Measurements from ENCODE around the gene DIP2C. TPM values are rescaled to one million over a fixed set of nuclear protein-coding genes. Genes with fewer than 3 reads are reported as not detected.

DIP2C gene
- total RNA-seq, 1 donor from 2014 or later = 18.4 TPM

- no peaks in the 10 kb centered on the region for H3K36me3 ChIP-seq
- no peak for TF ChIP-seq POLR2A (IDR thresholded peaks at IDR 0.05)
- TF ChIP-seq POLR2AphosphoS5 (IDR thresholded peaks at IDR 0.05; ENCODE audit: insufficient read depth in 1 of 2, low read depth in 1 of 2) = peak in 1 of 2 donors; percentile 14
- no peak for DNase-seq (ENCODE audit: extremely low spot score in 2 of 2)
- no peaks in the 10 kb centered on the region for H3K9me3 ChIP-seq
- H3K4me3 ChIP-seq = no peak overlapping the region
- intact Hi-C loops (cut with DNase I) = no loop called here
- no peaks in the 10 kb centered on the region for H3K27me3 ChIP-seq
- H3K27ac ChIP-seq = no peak overlapping the region
- H3K4me1 ChIP-seq = peaks cover 12% of the 10 kb centered on the region
Measured at GRCh38 chr10:227014-227413, 462.5 kb downstream of the DIP2C start.

GRCh38 chr10:226018-226417, 463.4 kb downstream of the DIP2C start:
- TF ChIP-seq POLR2A (IDR thresholded peaks at IDR 0.05) (no peak), POLR2AphosphoS5 (IDR thresholded peaks at IDR 0.05; ENCODE audit: insufficient read depth in 1 of 2, low read depth in 1 of 2) (no peak)
- TF ChIP-seq, protein P1, sequence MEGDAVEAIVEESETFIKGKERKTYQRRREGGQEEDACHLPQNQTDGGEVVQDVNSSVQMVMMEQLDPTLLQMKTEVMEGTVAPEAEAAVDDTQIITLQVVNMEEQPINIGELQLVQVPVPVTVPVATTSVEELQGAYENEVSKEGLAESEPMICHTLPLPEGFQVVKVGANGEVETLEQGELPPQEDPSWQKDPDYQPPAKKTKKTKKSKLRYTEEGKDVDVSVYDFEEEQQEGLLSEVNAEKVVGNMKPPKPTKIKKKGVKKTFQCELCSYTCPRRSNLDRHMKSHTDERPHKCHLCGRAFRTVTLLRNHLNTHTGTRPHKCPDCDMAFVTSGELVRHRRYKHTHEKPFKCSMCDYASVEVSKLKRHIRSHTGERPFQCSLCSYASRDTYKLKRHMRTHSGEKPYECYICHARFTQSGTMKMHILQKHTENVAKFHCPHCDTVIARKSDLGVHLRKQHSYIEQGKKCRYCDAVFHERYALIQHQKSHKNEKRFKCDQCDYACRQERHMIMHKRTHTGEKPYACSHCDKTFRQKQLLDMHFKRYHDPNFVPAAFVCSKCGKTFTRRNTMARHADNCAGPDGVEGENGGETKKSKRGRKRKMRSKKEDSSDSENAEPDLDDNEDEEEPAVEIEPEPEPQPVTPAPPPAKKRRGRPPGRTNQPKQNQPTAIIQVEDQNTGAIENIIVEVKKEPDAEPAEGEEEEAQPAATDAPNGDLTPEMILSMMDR (IDR thresholded peaks at IDR 0.05) = no peak
- H3K4me3 ChIP-seq = no peak overlapping the region
- intact Hi-C loops (cut with DNase I) = no loop called here

DNA sequence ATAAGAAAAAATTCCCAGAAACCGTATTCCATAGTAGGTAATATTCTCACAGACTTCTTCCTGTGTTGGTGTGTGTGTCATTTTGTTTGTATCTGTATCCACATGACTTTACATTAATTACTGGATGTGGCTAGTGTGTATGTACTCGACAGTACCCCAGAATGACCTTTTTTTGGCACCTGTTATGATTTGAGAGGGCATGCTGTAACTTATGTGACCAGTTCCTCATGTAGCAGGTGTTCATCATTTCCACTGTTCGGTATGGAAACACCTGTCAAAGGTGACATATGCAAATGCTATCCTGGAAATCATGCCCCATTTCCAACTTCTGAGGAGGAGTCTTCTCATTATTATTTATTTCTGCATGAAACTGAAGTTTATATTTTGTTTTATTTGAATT, 464.9 kb downstream of the DIP2C start:
- no peaks in the 10 kb centered on the region for H3K9me3 ChIP-seq
- no peak overlapping the region for H3K4me3 ChIP-seq
- DNase-seq (ENCODE audit: extremely low spot score in 2 of 2) = no peak
- no peaks in the 10 kb centered on the region for H3K36me3 ChIP-seq
- H3K4me1 ChIP-seq = peaks cover 14% of the 10 kb centered on the region
- TF ChIP-seq POLR2AphosphoS5 (IDR thresholded peaks at IDR 0.05; ENCODE audit: insufficient read depth in 1 of 2, low read depth in 1 of 2) (no peak), POLR2A (IDR thresholded peaks at IDR 0.05) (no peak)
- TF ChIP-seq, protein P1 (IDR thresholded peaks at IDR 0.05) = no peak
- H3K27me3 ChIP-seq = no peaks in the 10 kb centered on the region
- no peak overlapping the region for H3K27ac ChIP-seq
- intact Hi-C loops (cut with DNase I) = no loop called here

More at GRCh38 chr10:226018-226417, 463.4 kb downstream of the DIP2C start:
- Histone ChIP-seq H3K27me3 (no peaks in the 10 kb centered on the region), H3K36me3 (no peaks in the 10 kb centered on the region), H3K9me3 (no peaks in the 10 kb centered on the region), H3K4me1 (peaks cover 12% of the 10 kb centered on the region), H3K27ac (no peak overlapping the region)
- DNase-seq (ENCODE audit: extremely low spot score in 2 of 2) = no peak

Small RNA genes lying within 50 kb of the gene (microRNA-seq; reads per million reads assigned to microRNA genes)
- 1.9 reads per million for gene MIR5699 (ENCODE audit: borderline number of aligned reads, borderline replicate concordance)

Small RNA genes lying within 50 kb of the gene (small RNA-seq; reads per million reads assigned to genes)
- not detected for gene MIR5699
- not detected for gene RN7SL754P
- 2.4 reads per million, percentile 67 among the genes with 10 or more reads in this experiment for gene RNA5SP298

Other genes with a start within 250 kb of the DIP2C start
- 78.3 TPM for gene LARP4B, start 242.0 kb upstream of the DIP2C start, total RNA-seq